Measurements from ENCODE around the gene POLR2F. TPM values are rescaled to one million over a fixed set of nuclear protein-coding genes. Genes with fewer than 3 reads are reported as not detected.

Gene POLR2F
- total RNA-seq, 1 donor from 2014 or later: 88.8 TPM

DNA sequence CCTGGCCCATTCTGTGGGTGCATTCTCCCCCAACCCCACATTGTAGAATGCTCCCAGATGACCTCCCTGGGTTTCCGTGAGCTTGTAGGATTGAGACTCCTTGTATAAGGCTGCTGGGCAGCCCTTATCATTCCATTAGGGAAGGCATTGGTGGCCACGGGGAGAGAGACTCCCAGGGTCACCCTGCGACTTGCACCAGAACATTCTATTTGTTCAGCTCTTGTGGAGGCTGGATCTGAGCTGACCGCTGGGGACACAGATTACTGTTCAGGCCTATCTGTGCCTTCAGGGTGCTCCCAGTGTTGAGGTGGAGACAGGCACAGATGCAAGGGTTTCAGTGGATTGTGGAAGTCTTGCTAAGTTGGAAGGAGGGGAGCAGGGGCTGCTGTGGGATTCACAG, 29.6 kb upstream of the POLR2F start:
- intact Hi-C loops (cut with DNase I): no loop called here
- DNase-seq (ENCODE audit: missing footprints): no peak
- no peak for ATAC-seq

DNA sequence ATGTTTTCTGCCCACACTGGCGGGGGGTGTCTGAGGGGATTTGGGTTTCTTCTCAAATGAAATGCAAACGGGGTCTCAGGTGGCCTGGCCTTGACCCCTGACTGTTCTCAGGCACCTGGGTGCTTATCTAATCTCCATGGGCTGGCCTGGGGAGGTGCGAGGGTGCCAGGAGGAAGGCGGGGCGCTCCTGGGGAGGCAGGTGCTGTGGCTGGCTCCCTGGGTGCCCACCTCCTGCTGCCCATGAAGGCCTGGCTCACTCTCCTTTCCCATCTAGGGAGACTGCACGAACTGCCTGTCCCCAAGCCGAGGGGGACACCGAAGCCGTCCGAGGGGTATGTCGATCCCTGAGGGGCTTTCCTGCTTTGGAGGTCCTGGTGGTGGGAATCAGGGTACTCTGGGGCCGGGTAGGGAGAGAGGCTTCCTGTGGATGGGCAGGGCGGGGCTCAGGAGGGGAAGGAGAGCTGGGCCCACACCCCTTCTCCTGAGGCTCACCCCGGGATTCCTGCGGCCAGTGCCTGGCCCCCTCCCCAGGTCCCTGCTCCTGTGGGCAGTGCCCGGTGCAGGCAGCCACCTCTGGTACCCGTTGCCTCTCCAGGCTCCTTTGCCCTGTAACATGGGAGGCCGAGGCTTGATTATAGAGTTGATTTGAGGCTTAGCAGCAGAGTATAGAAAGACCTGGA, 29.0 kb upstream of the POLR2F start:
- ATAC-seq (no peak), DNase-seq (ENCODE audit: missing footprints) (peak; percentile 54)
- intact Hi-C loops (cut with DNase I): no loop called here

DNA sequence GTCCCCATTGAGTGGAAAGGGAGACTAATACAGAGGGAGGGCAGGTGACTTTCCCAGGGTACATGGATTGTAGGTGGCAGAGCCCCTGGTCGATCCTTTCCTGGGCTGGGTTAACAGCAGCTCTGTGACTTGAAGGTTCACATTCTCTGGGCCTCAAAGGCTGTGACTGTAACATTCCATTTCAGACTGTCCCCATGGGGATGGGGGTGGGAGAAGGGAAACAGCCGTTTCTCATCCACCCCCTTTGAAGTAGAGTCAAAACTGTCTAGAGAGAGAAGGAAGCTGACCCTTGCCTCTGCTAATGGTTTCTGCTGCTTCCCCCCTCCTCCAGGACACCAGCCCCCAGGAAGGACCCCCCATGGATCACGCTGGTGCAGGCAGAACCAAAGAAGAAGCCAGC, 28.2 kb upstream of the POLR2F start:
- intact Hi-C loops (cut with DNase I): no loop called here

GRCh38 chr22:37925767-37926166, 27.7 kb upstream of the POLR2F start:
- intact Hi-C loops (cut with DNase I): no loop called here
- peak; percentile 11 for DNase-seq (ENCODE audit: missing footprints)
- no peak for ATAC-seq

More for the DNA sequence above, 28.2 kb upstream of the POLR2F start:
- no peak for DNase-seq (ENCODE audit: missing footprints)
- ATAC-seq: no peak

GRCh38 chr22:37926358-37926757, 27.1 kb upstream of the POLR2F start:
- ATAC-seq (no peak), DNase-seq (ENCODE audit: missing footprints) (no peak)
- intact Hi-C loops (cut with DNase I): no loop called here

GRCh38 chr22:37926771-37927636, 26.5 kb upstream of the POLR2F start:
- ATAC-seq: no peak
- intact Hi-C loops (cut with DNase I): no loop called here
- no peak for DNase-seq (ENCODE audit: missing footprints)

DNA sequence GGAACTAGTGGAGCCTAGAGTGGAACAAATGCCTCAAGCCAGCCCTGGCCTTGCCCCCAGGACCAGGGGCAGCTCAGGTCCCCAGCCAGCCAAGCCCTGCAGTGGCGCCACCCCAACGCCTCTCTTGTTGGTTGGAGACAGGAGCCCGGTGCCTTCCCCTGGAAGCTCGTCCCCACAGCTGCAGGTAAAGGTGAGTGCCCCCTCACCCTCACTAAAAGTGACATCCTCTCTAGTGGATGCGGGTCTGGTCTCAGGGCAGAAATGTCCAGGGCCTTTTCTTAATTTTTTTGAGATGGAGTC, 25.9 kb upstream of the POLR2F start:
- intact Hi-C loops (cut with DNase I): no loop called here
- ATAC-seq (no peak), DNase-seq (ENCODE audit: missing footprints) (peak; percentile 30)

DNA sequence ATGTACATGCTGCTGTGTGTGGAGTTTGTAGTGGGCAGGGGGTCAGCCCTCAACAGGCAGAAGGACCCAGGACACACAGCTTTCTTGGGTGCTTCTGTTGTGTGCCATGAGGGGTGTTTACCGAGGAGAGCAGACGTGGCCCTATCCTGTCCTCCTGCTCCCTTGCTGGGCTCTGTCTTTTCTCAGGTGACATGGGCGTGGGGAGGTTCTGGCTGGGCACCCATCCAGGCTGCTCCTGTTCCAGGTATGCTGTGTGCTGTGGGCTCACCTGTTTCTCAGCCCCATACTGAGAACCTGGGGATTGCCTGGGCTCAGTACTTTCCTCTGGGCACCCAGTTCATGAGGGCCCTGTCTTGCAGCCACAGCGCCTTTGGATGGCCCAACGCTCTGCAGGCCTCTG, 24.1 kb upstream of the POLR2F start:
- ATAC-seq (no peak), DNase-seq (ENCODE audit: missing footprints) (no peak)
- intact Hi-C loops (cut with DNase I): no loop called here

DNA sequence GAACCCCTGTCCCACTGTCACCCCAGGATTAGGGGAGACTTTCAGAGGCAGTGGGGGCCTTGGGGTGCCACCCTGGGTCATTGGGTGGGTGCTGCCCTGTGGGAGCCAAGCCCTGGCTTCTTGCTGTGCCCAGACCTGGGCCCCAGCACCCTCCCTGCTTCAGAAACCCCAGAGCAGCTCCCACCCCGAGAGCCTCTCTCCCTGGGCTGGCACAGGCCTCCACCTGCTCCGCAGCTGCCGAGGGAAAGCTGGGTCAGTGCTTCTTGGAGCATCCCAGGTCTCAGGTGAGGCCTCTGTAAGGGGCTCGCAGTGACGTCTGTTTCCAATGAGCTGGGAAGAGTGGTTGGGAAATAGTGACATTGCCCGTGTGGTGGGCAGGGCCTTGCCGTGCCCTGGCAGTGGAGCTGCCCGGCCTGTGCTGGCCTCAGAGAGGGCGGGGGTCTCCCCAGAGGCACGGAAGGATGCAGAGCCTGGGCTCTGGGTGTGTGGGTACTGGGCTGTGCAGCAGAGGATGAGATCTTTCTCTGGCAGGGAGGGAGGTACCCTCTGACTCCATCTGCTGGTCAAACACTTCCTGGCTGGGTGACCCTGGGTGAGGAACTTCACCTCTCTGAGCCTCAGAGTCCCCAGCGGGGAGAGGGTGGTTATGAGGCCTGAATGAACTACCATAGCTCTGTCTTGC, 23.1 kb upstream of the POLR2F start:
- DNase-seq (ENCODE audit: missing footprints): no peak
- no peak for ATAC-seq
- intact Hi-C loops (cut with DNase I): no loop called here

DNA sequence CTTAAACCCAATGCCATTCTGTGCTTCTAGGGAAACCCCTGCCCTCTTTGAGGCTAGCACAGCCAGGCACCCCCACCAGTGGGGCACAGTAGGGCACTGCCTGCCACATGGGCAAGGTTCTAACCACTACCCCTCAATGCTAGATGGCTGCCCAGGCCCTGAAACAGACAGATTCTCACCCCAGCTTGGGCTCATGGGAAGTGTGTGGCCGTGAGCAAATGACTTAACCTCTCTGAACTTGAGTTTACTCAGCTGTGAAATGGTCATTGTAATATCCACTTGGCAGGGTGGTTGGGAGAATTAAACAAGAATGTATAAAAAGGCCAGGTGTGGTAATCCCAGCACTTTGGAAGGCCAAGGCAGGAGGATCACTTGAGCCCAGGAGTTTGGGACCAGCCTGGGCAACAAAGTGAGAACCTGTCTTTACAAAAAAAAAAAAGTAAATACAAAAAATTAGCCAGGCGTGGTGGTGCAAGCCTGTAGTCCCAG, 22.5 kb upstream of the POLR2F start:
- DNase-seq (ENCODE audit: missing footprints) (peak; percentile 57), ATAC-seq (no peak)
- intact Hi-C loops (cut with DNase I): no loop called here

DNA sequence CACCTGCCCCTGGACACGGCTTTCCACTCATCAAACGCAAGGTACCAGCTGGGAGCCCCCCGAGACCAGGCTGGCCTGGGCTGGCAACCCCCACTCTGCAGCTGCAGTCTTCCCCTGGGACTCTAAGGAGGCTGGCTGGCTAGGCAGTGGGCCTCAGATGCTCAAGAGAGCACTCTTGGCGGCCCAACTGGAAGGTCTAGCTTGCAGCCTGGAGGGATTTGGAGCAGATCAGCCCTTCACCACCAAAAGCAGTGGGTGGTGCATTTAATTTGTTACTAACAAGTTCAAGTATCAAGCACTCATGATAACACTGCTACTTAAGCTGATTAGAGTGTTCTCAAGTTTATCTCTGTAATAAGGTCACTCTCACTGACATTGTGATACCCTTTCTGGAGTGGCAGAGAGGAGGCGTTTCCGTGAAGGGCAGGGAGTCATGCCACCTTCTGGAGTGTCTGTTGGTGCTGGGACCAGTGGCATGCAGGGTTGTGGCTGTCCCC, 21.6 kb upstream of the POLR2F start:
- DNase-seq (ENCODE audit: missing footprints) (peak; percentile 37), ATAC-seq (no peak)
- intact Hi-C loops (cut with DNase I): loop anchor here (1.0 kb wide), 1 partner anchor 44 kb away; no protein-coding TSS in a partner anchor

GRCh38 chr22:37932401-37932800, 21.1 kb upstream of the POLR2F start:
- intact Hi-C loops (cut with DNase I): loop anchor here (1.0 kb wide), 1 partner anchor 44 kb away; no protein-coding TSS in a partner anchor
- DNase-seq (ENCODE audit: missing footprints) (no peak), ATAC-seq (no peak)

- DNase-seq (ENCODE audit: missing footprints) (peak; percentile 69), ATAC-seq (no peak)
- intact Hi-C loops (cut with DNase I): loop anchor here (1.0 kb wide), 1 partner anchor 45 kb away; no protein-coding TSS in a partner anchor
Observed at GRCh38 chr22:37932821-37933578, 20.5 kb upstream of the POLR2F start.

- peak; percentile 95 for DNase-seq (ENCODE audit: missing footprints)
- ATAC-seq: peak; percentile 95
- intact Hi-C loops (cut with DNase I): no loop called here
Observed at GRCh38 chr22:37933711-37934376, 19.7 kb upstream of the POLR2F start.

- intact Hi-C loops (cut with DNase I): no loop called here
- ATAC-seq (no peak), DNase-seq (ENCODE audit: missing footprints) (no peak)
Observed at GRCh38 chr22:37940698-37941376, 12.7 kb upstream of the POLR2F start.

- no peak for ATAC-seq
- intact Hi-C loops (cut with DNase I): no loop called here
- DNase-seq (ENCODE audit: missing footprints): no peak
Observed at GRCh38 chr22:37942133-37942532, 11.4 kb upstream of the POLR2F start.

DNA sequence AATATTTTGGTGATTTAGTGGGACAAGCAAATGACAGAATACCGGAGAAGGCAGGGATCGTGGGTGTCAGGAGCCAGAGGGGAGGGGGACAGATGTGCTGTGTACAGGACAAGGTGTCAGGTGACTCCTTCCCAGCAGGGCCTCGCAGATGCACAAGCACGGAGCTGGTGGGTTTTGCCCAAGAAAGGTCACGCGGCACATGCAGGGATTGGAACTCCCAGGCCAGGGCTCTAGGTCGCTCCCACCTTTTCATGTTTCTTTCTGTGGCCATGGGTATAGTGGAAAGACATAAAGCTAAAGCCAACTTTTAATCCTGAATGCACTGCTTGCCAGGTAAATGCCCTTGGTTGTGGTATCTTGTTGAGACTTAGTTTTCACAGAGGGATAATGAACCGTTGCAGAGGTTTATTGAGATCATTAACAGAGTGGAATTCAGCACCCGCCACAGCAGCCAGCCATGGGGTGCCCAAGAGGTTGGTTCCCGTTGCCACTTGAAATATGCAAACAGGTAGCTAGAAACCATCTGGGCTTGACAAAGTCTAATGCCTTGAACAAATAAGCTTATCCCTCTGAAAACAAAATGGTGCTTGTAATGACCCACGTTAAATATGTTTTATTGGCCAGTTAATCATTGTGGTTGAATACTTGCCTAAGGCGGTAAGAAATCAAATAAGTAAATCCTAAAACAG, 10.2 kb upstream of the POLR2F start:
- ATAC-seq: no peak

More for the DNA sequence above, 10.2 kb upstream of the POLR2F start:
- intact Hi-C loops (cut with DNase I): no loop called here
- no peak for DNase-seq (ENCODE audit: missing footprints)

All from Right ventricle myocardium inferior (tissue), 1 donor.